Heart right ventricle (tissue), 16 donors: Measurements from ENCODE around the gene RGR. TPM values are rescaled to one million over a fixed set of nuclear protein-coding genes. Genes with fewer than 3 reads are reported as not detected.

Source experiments
- ATAC-seq, 8 donors: fragments of 200-7000 bp; cut with Tn5 transposase; one replicate each; pipeline ENCODE4 v1.9.1; 2020; ENCODE audit warnings: mild to moderate bottlenecking in 8 of 8, moderate library complexity in 8 of 8, moderate number of reproducible peaks in 1 of 8
- DNase-seq, 2 donors: peaks; one replicate each; pipeline ENCODE4 v3.0.0-alpha.2; 2020
- H3K27ac ChIP-seq, 10 donors: fragments of 200-600 bp; sonication (generic) in 2 of 10; one replicate each; pipeline versions ENCODE4 v1.5.0 to v1.8.0; 2020 to 2022; ENCODE audit warnings: mild to moderate bottlenecking in 3 of 10
- H3K27me3 ChIP-seq, 7 donors: fragments of 200-600 bp; one replicate each; pipeline ENCODE4 v1.8.0; 2021 to 2022; ENCODE audit warnings: mild to moderate bottlenecking in 2 of 7
- H3K36me3 ChIP-seq, 9 donors: fragments of 200-600 bp; sonication (generic) in 1 of 9; one replicate each; pipeline versions ENCODE4 v1.5.0 to v1.8.0; 2020 to 2022; ENCODE audit warnings: mild to moderate bottlenecking in 2 of 9
- H3K4me1 ChIP-seq, 9 donors: fragments of 200-600 bp; sonication (generic) in 1 of 9; one replicate each; pipeline versions ENCODE4 v1.5.0 to v1.8.0; 2020 to 2022; ENCODE audit warnings: mild to moderate bottlenecking in 4 of 9
- H3K4me3 ChIP-seq, 10 donors: fragments of 200-600 bp; sonication (generic) in 2 of 10; one replicate each; pipeline versions ENCODE4 v1.5.0 to v1.8.0; 2020 to 2022; ENCODE audit warnings: mild to moderate bottlenecking in 7 of 10, moderate library complexity in 2 of 10
- H3K9me3 ChIP-seq, 11 donors: fragments of 200-600 bp in 10 of 11; sonication (generic) in 2 of 11; one replicate each; pipeline versions ENCODE4 v1.5.0 to v1.8.0; 2013 to 2022; ENCODE audit warnings: mild to moderate bottlenecking in 2 of 11, control low read depth in 1 of 11, moderate library complexity in 1 of 11
- CTCF ChIP-seq, 9 donors: fragments of 200-600 bp; sonication (generic) in 2 of 9; IDR thresholded peaks; one replicate each; pipeline versions ENCODE4 v1.5.0 to v1.8.0; 2021 to 2022; ENCODE audit warnings: antibody characterized with exemption in 9 of 9, mild to moderate bottlenecking in 5 of 9, moderate library complexity in 1 of 9
- WGBS, 2 donors: extraction: QIAGEN DNeasy Blood & Tissue Kit; methylation state at CpG; one replicate each; pipeline ENCODE4 v1.1.7; 2013; ENCODE audit warnings: inconsistent platforms in 1 of 2; 5-methylcytosine and 5-hydroxymethylcytosine counted together
- intact Hi-C, 10 donors: fragments of 100-400 bp; cut with DNase I; formaldehyde crosslinking; loops; one replicate each; pipeline versions ENCODE4 v1.11.1 to v1.14.2; 2022
- polyA plus RNA-seq, 2 donors: library from polyadenylated mRNA; stranded (reverse); fragments of 200-250 nt; gene quantifications; one replicate each; pipeline ENCODE4 v1.2.3, GENCODE V29; 2013
- total RNA-seq, 10 donors: library from RNA; stranded (reverse); fragmentation: NEBNext Ultra II Directional in 3 of 10; extraction: Animal tissue kit (Norgen Biotek cat#: 25700) in 3 of 10; gene quantifications; one replicate each; pipeline versions ENCODE4 v1.2.1 to v1.2.4, GENCODE V29; 2021 to 2023
- donor health status: Arrhythmogenic right ventricular cardiomyopathy.
- donor health status: ischemic (EF 13 %, LVEDD 7.1; RV severe dilation, severe dysfunction).
- donor health status: healthy with polysubstance abuse.
- donor health status: DM: no; HTN: yes; CAD: no.
- donor health status: DM: no; HTN: no; CAD: no.
- donor health status: ischemic (EF 25% LVEDD 6.9; RV normal size, moderate dysfunction).
- donor health status: ischemic (EF 25% LVEDD 5.7; RV mildly dilated, moderate dysfunction).
- donor health status: healthy.
- donor health status: DM: yes; HTN: yes; CAD: no.
- donor health status: Ischemic cardiomyopathy.
- donor health status: ischemic (EF 35%, LVEDD 5.7; RV mildly dilated, moderate dysfunction).
- donor health status: nonischemic (EF 11% LVEDD 7.7; RV severe dilation, severe dysfunction).
- donor health status: DM: yes; HTN: yes; CAD: no.
- donor health status: PGD.
- donor health status: ischemic (EF 29% LVEDD 5.4; RV normal size, mild dysfunction).
- donor health status: nonischemic (EF 23%, LVEDD 6.1; RV moderate dilation, normal function).

The RGR gene
- total and polyA plus RNA-seq, 12 donors = 0.13 to 4.0 (median 0.53) TPM; not detected in 5

- peaks cover 0 to 13% (median 0%) of the 10 kb centered on the region in 7 donors for H3K27me3 ChIP-seq
- no peak overlapping the region for H3K4me3 ChIP-seq
- H3K4me1 ChIP-seq = no peaks in the 10 kb centered on the region
- TF ChIP-seq CTCF (IDR thresholded peaks at IDR 0.05) = no peak
- DNase-seq (no peak), ATAC-seq (no peak)
- H3K36me3 ChIP-seq = no peaks in the 10 kb centered on the region
- WGBS, 2 donors = 82 to 93% methylated on average over 4 of the region's 4 CpGs
- intact Hi-C loops = no loop called here
- H3K27ac ChIP-seq = no peak overlapping the region
- peaks cover 0 to 5% (median 0%) of the 10 kb centered on the region in 11 donors for H3K9me3 ChIP-seq
Measured at GRCh38 chr10:84217746-84218145, 27.1 kb upstream of the RGR start.

DNA sequence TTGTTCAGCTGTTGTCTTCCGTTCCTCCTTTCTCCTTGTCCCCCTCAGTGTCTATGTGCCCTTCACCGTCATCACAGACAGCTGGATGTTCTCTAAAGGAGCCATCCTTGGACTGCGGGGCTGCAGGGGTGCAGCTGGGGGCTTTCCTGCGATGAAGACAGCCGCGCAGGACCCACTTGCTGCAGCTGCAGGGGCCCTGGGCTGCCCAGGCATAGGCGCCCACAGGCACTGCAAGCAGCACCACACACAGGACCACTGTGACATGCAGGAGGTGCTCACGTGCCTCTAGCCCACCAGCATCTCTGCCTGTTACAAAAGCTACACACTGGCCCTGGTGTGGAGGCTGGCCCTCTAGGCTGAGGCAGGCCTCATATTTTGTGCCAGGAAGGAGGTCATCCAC, 22.9 kb upstream of the RGR start:
- ATAC-seq (no peak), DNase-seq (no peak)
- no peaks in the 10 kb centered on the region for H3K4me1 ChIP-seq
- no peak overlapping the region for H3K27ac ChIP-seq
- H3K4me3 ChIP-seq = no peak overlapping the region
- H3K27me3 ChIP-seq = peaks cover 0 to 25% (median 0%) of the 10 kb centered on the region in 7 donors
- H3K9me3 ChIP-seq = peaks cover 0 to 5% (median 0%) of the 10 kb centered on the region in 11 donors
- intact Hi-C loops = no loop called here
- 76 to 84% methylated on average over 8 of the region's 8 CpGs for WGBS, 2 donors
- no peak for TF ChIP-seq CTCF (IDR thresholded peaks at IDR 0.05)
- H3K36me3 ChIP-seq = no peaks in the 10 kb centered on the region

GRCh38 chr10:84224411-84225028, 20.3 kb upstream of the RGR start:
- H3K27ac ChIP-seq = no peak overlapping the region
- 46 to 52% methylated on average over 6 of the region's 6 CpGs for WGBS, 2 donors
- H3K9me3 ChIP-seq = peaks cover 0 to 4% (median 0%) of the 10 kb centered on the region in 11 donors
- no peak for TF ChIP-seq CTCF (IDR thresholded peaks at IDR 0.05)
- H3K4me1 ChIP-seq = no peaks in the 10 kb centered on the region
- no peaks in the 10 kb centered on the region for H3K36me3 ChIP-seq
- ATAC-seq (no peak), DNase-seq (no peak)
- H3K27me3 ChIP-seq = peaks cover 0 to 23% (median 6%) of the 10 kb centered on the region in 7 donors
- intact Hi-C loops = no loop called here
- no peak overlapping the region for H3K4me3 ChIP-seq

GRCh38 chr10:84225427-84226173, 19.3 kb upstream of the RGR start, which contains the start of gene LRIT2:
TSS of gene LRIT2 (minus strand) at chr10:84225544. CDS start at chr10:84225520, 24 bp downstream.
- Histone ChIP-seq H3K4me1 (no peaks in the 10 kb centered on the region), H3K27me3 (peaks cover 0 to 24% (median 6%) of the 10 kb centered on the region in 7 donors), H3K36me3 (no peaks in the 10 kb centered on the region), H3K4me3 (no peak within 1 kb of the TSS), H3K9me3 (no peaks in the 10 kb centered on the region), H3K27ac (no peak within 1 kb of the TSS)
- intact Hi-C loops = no loop called here
- WGBS, 2 donors = 58 to 63% methylated on average over 6 of the region's 6 CpGs
- DNase-seq = no peak
- ATAC-seq = no peak
- no peak for TF ChIP-seq CTCF (IDR thresholded peaks at IDR 0.05)
